GM12878 (cell line): ENCODE data around the gene ADCY10. TPM values are rescaled to one million over a fixed set of nuclear protein-coding genes. Genes with fewer than 3 reads are reported as not detected.

Experiments used
- ATAC-seq: fragments of 200-7000 bp; cut with Tn5 transposase; 3 replicates; pipeline ENCODE4 v1.9.1; 2020; ENCODE audit warnings: mild to moderate bottlenecking, moderate library complexity
- BruUV-seq: library from RNA; stranded (reverse); fragments of 400-500 nt; replicated peaks from 2 replicates; lab custom pipeline; 2021; lab: Mats Ljungman, UMichigan
- CTCF ChIA-PET: fragments of 300-600 bp; sonication (Branson Sonifier 250); formaldehyde crosslinking; extraction: SDS; loops from one replicate; lab custom pipeline; 2021; ENCODE audit warnings: inconsistent platforms; lab: Yijun Ruan, JAX
- POLR2A ChIA-PET: fragments of 350-600 bp; formaldehyde crosslinking; extraction: SDS; loops from one replicate; lab custom pipeline; 2021; ENCODE audit warnings: inconsistent platforms; lab: Charles Lee
- RAD21 ChIA-PET: fragments of 300-600 bp; sonication (Branson Sonifier 250); formaldehyde crosslinking; loops from one replicate; lab custom pipeline; 2023; ENCODE audit warnings: antibody characterized with exemption; ENCODE audit not compliant: unreplicated experiment; lab: Charles Lee
- SMC1A ChIA-PET: fragments of 300-600 bp; sonication (Branson Sonifier 250); formaldehyde crosslinking; loops from one replicate; lab custom pipeline; 2023; ENCODE audit not compliant: unreplicated experiment, uncharacterized antibody; lab: Charles Lee
- DNase-seq: peaks from one replicate; pipeline ENCODE4 v3.0.0-alpha.2; 2011; ENCODE audit warnings: low read depth, low spot score
- FAIRE-seq: peaks from 3 replicates; lab custom pipeline; 2011; peaks lifted over from hg19 to GRCh38; lab: Jason Lieb, UNC
- H2AFZ ChIP-seq: 2 replicates; pipeline ENCODE4 v1.6.0; 2011; ENCODE audit warnings: low read depth, low read length, control low read depth; ENCODE audit not compliant: control insufficient read depth
- H3K27ac ChIP-seq: 2 replicates; pipeline ENCODE4 v1.5.1; 2011; ENCODE audit warnings: control low read depth; ENCODE audit not compliant: control insufficient read depth, insufficient read depth
- H3K27me3 ChIP-seq, 2 experiments: replicated peaks in 1 of 2; 2 replicates each; pipeline versions ENCODE4 v1.6.0 to v1.6.1; 2011; ENCODE audit warnings: low read length in 1 of 2; ENCODE audit not compliant: control insufficient read depth in 2 of 2, insufficient read depth in 2 of 2
- H3K36me3 ChIP-seq, 2 experiments: 2 replicates each; pipeline ENCODE4 v1.5.1; 2011; ENCODE audit warnings: low read length in 1 of 2; ENCODE audit not compliant: control insufficient read depth in 2 of 2, insufficient read depth in 2 of 2
- H3K4me1 ChIP-seq: 2 replicates; pipeline ENCODE4 v1.6.1; 2011; ENCODE audit warnings: mild to moderate bottlenecking, low read length, moderate library complexity, mixed read lengths; ENCODE audit not compliant: control insufficient read depth, insufficient read depth
- H3K4me2 ChIP-seq: 2 replicates; pipeline ENCODE4 v1.6.0; 2011; ENCODE audit warnings: control low read depth; ENCODE audit not compliant: control insufficient read depth, insufficient read depth
- H3K4me3 ChIP-seq: fragments of 200-600 bp; sonication (generic); 2 replicates; pipeline ENCODE4 v1.5.1; 2016
- H3K79me2 ChIP-seq: 2 replicates; pipeline ENCODE4 v1.6.0; 2011; ENCODE audit warnings: low read length; ENCODE audit not compliant: control insufficient read depth, insufficient read depth
- H3K9ac ChIP-seq: 2 replicates; pipeline ENCODE4 v1.8.0; 2011; ENCODE audit warnings: low read length, control low read depth, mixed read lengths; ENCODE audit not compliant: control insufficient read depth, insufficient read depth
- H3K9me3 ChIP-seq: replicated peaks from 3 replicates; pipeline ENCODE4 v1.5.1; 2011; ENCODE audit warnings: mild to moderate bottlenecking, low read length; ENCODE audit not compliant: control insufficient read depth, insufficient read depth
- H4K20me1 ChIP-seq: 2 replicates; pipeline ENCODE4 v1.6.0; 2011; ENCODE audit not compliant: control insufficient read depth, insufficient read depth
- BCL3 ChIP-seq: IDR thresholded peaks from 2 replicates; pipeline ENCODE4 v1.6.1; 2011; ENCODE audit warnings: borderline replicate concordance, low read depth, mild to moderate bottlenecking, moderate library complexity, low read length; ENCODE audit not compliant: insufficient read depth, poor library complexity, severe bottlenecking
- BHLHE40 ChIP-seq, 2 experiments: fragments of 450-650 bp in 1 of 2; IDR thresholded peaks; 2 replicates each; pipeline ENCODE4 v1.6.1; 2011 to 2017; ENCODE audit warnings: low read depth in 2 of 2, borderline replicate concordance in 1 of 2, improper control_type of control experiment in 1 of 2, low read length in 1 of 2, mild to moderate bottlenecking in 1 of 2
- E4F1 ChIP-seq: fragments of 450-650 bp; IDR thresholded peaks from 2 replicates; pipeline ENCODE4 v1.6.1; 2018; ENCODE audit warnings: borderline replicate concordance, mild to moderate bottlenecking; ENCODE audit not compliant: partially characterized antibody
- EP300 ChIP-seq, 2 experiments: fragments of 150-350 bp in 1 of 2; IDR thresholded peaks; 2 replicates each; pipeline ENCODE4 v1.6.1; 2011 to 2012; ENCODE audit warnings: low read depth in 2 of 2, low read length in 2 of 2, borderline replicate concordance in 1 of 2, improper control_type of control experiment in 1 of 2, inconsistent platforms in 1 of 2; ENCODE audit not compliant: control insufficient read depth in 1 of 2
- MYB ChIP-seq: fragments of 150-350 bp; IDR thresholded peaks from 2 replicates; pipeline ENCODE4 v1.6.1; 2014; ENCODE audit warnings: mild to moderate bottlenecking, low read depth, low read length, borderline replicate concordance
- MYC ChIP-seq: IDR thresholded peaks from 2 replicates; pipeline ENCODE4 v1.6.1; 2011; ENCODE audit warnings: mild to moderate bottlenecking, low read length, moderate library complexity, inconsistent platforms; ENCODE audit not compliant: insufficient read depth, insufficient replicate concordance, insufficient read length, severe bottlenecking
- NBN ChIP-seq: fragments of 450-650 bp; IDR thresholded peaks from 2 replicates; pipeline ENCODE4 v1.6.1; 2016
- NR2C2 ChIP-seq: IDR thresholded peaks from 2 replicates; pipeline ENCODE4 v1.6.1; 2011; ENCODE audit warnings: borderline replicate concordance, low read depth; ENCODE audit not compliant: control insufficient read depth, insufficient read length
- NR2F1 ChIP-seq: fragments of 450-650 bp; conservative IDR thresholded peaks from 2 replicates; pipeline ENCODE4 v1.6.1; 2017; ENCODE audit warnings: mild to moderate bottlenecking
- RAD21 ChIP-seq: IDR thresholded peaks from 2 replicates; pipeline ENCODE4 v1.6.1; 2011; ENCODE audit warnings: mild to moderate bottlenecking, low read depth, low read length, moderate library complexity; ENCODE audit not compliant: insufficient read depth
- RFX5 ChIP-seq: IDR thresholded peaks from 2 replicates; pipeline ENCODE4 v1.6.1; 2011; ENCODE audit warnings: low read depth, low read length, improper control_type of control experiment
- RUNX3 ChIP-seq: IDR thresholded peaks from 2 replicates; pipeline ENCODE4 v1.6.1; 2012; ENCODE audit warnings: low read length, inconsistent platforms
- SIX5 ChIP-seq: IDR thresholded peaks from 2 replicates; pipeline ENCODE4 v1.6.1; 2011; ENCODE audit warnings: mild to moderate bottlenecking, low read depth, low read length, moderate library complexity; ENCODE audit not compliant: severe bottlenecking
- WGBS: methylation state at CpG from one replicate; pipeline ENCODE4 v1.1.6; 2016; ENCODE audit warnings: low lambda C conversion rate; ENCODE audit not compliant: insufficient replicate concordance, insufficient coverage; ENCODE audit errors: missing lambda C conversion rate; 5-methylcytosine and 5-hydroxymethylcytosine counted together
- in situ Hi-C: fragments of 300-500 bp; cut with MboI; formaldehyde crosslinking; loops from 9 replicates; pipeline ENCODE4 v1.14.3; 2018; ENCODE audit warnings: mixed read lengths
- intact Hi-C: fragments of 100-400 bp; cut with micrococcal nuclease; formaldehyde crosslinking; loops from one replicate; pipeline ENCODE4 v1.14.2; 2022; ENCODE audit not compliant: unreplicated experiment
- polyA plus RNA-seq, 11 experiments: library from polyadenylated mRNA; depleted of rRNA in 4 of 11; unstranded in 6 of 11; stranded (reverse) in 5 of 11; fragments of >200 nt; fragmentation: Nextera tagmentation in 4 of 11; fragmentation: Illumina TruSeq in 1 of 11; extraction: Ambion mirVana in 4 of 11; extraction: Trizol in 1 of 11; gene quantifications; 1 replicate in 1 of 11; 2 replicates in 10 of 11; pipeline versions ENCODE4 v1.2.1 to v1.2.3, GENCODE V29; 2011 to 2016; ENCODE audit warnings: inconsistent platforms in 2 of 11, missing spikeins in 2 of 11, low read depth in 1 of 11
- total RNA-seq, 4 experiments: library from RNA; depleted of rRNA in 3 of 4; stranded (reverse); fragments of >200 nt in 3 of 4; fragmentation: Illumina TruSeq in 1 of 4; extraction: Trizol in 1 of 4; gene quantifications; 2 replicates each; pipeline versions ENCODE4 v1.2.1 to v1.2.3, GENCODE V29; 2013 to 2021

The ADCY10 gene
- total and polyA plus RNA-seq, 10 of the 15 experiments (the other 5 are each of a cell fraction or from before 2014, with no cell fraction given): 0.13 to 0.22 TPM; not detected in 8

GRCh38 chr1:167794043-167794442 is 119.9 kb downstream of the ADCY10 start:
- intact Hi-C loops (no loop called here), in situ Hi-C loops (no loop called here)
- FAIRE-seq: no peak
- Histone ChIP-seq H3K4me2 (no peak overlapping the region), H3K27ac (no peak overlapping the region), H3K36me3 (peaks cover 3 to 4% of the 10 kb centered on the region in 2 experiments; a peak in 2 of 4 replicates), H3K79me2 (no peaks in the 10 kb centered on the region), H3K9me3 (no peaks in the 10 kb centered on the region), H3K4me1 (no peaks in the 10 kb centered on the region), H2AFZ (no peak overlapping the region), H4K20me1 (no peaks in the 10 kb centered on the region), H3K4me3 (no peak overlapping the region), H3K27me3 (no peaks in the 10 kb centered on the region), H3K9ac (no peak overlapping the region)
- ChIA-PET POLR2A (no interaction called here), RAD21 (no interaction called here), CTCF (interaction anchor here (0.5 kb wide), 1 partner anchor 390 kb away, joined by 3 read pairs; no protein-coding TSS in a partner anchor), SMC1A (no interaction called here)
- no TSS peak for BruUV-seq
- 100% methylated on average over 1 of the region's 1 CpG for WGBS
- DNase-seq: no peak
- ATAC-seq: no peak
- TF ChIP-seq NBN (no peak), RAD21 (no peak), BHLHE40 (IDR thresholded peaks at IDR 0.05; ENCODE audit: borderline replicate concordance in 1 of 2, low read depth in 2 of 2, low read length in 1 of 2) (no peak), SIX5 (no peak), RUNX3 (no peak), NR2C2 (no peak)

DNA sequence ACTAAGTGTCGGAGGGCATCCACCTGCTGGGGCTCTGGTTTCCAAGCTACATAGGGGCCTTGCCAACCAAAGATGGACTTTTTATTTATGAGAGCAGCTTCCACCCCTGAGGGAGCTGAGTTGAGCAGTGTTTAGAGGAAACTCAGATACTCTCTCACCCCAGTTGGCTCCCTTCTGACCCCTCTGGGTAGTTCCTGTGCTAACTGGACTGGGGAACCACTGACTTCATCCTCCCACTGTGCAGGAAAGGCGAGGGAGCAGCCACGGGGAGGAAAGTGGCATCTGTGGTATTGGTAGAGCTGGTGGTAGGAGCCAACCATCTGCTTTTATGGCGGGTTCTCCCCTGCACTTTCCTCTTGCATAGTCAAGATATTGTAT is 121.8 kb downstream of the ADCY10 start:
- SMC1A ChIA-PET: no interaction called here
- FAIRE-seq: no peak
- TF ChIP-seq MYC: no peak
- TF ChIP-seq BCL3: no peak
- no peak for TF ChIP-seq RUNX3
- no peak for TF ChIP-seq EP300 (IDR thresholded peaks at IDR 0.05; ENCODE audit: borderline replicate concordance in 1 of 2, control insufficient read depth in 1 of 2, low read depth in 2 of 2, low read length in 2 of 2)
- TF ChIP-seq MYB: no peak
- TF ChIP-seq RFX5: no peak
- TF ChIP-seq E4F1: no peak
- no peak for TF ChIP-seq NR2F1

More for the DNA sequence above, 121.8 kb downstream of the ADCY10 start:
- RAD21 ChIA-PET: no interaction called here
- POLR2A ChIA-PET: interaction anchor here (0.8 kb wide), 1 partner anchor 448 kb away, joined by 3 read pairs; no protein-coding TSS in a partner anchor
- in situ Hi-C loops (no loop called here), intact Hi-C loops (no loop called here)
- 95% methylated on average over 4 of the region's 4 CpGs for WGBS
- DNase-seq: no peak
- H3K27ac ChIP-seq: no peak overlapping the region
- CTCF ChIA-PET: interaction anchor here (1.1 to 1.3 kb wide), 3 partner anchors 11 to 75 kb away, joined by 3 to 4 read pairs (median 3); no protein-coding TSS in a partner anchor
- no peak overlapping the region for H3K4me2 ChIP-seq
- no peak overlapping the region for H3K4me3 ChIP-seq
- H3K9ac ChIP-seq: no peak overlapping the region
- H3K36me3 ChIP-seq: peaks cover 4 to 8% of the 10 kb centered on the region in 2 experiments; a peak in 2 of 4 replicates
- no peak for ATAC-seq
- no peaks in the 10 kb centered on the region for H3K79me2 ChIP-seq
- no peaks in the 10 kb centered on the region for H3K4me1 ChIP-seq
- no TSS peak for BruUV-seq
- H2AFZ ChIP-seq: no peak overlapping the region
- H3K9me3 ChIP-seq: no peaks in the 10 kb centered on the region
- no peaks in the 10 kb centered on the region for H4K20me1 ChIP-seq
- H3K27me3 ChIP-seq: no peaks in the 10 kb centered on the region
